WTC11 (cell line): ENCODE results near the gene PPM1D. TPM values are rescaled to one million over a fixed set of nuclear protein-coding genes. Genes with fewer than 3 reads are reported as not detected.

ENCODE experiments used
- ATAC-seq: fragments of 200-7000 bp; cut with Tn5 transposase; 2 replicates; pipeline ENCODE4 v1.10.0; 2021; ENCODE audit warnings: mild to moderate bottlenecking, moderate library complexity
- CTCF ChIA-PET: fragments of 300-600 bp; sonication (Branson Sonifier 250); formaldehyde crosslinking; loops from one replicate; lab custom pipeline; 2021; ENCODE audit warnings: antibody characterized with exemption; lab: Charles Lee
- POLR2A ChIA-PET: fragments of 350-600 bp; sonication (Branson Sonifier 250); formaldehyde crosslinking; loops from one replicate; lab custom pipeline; 2021; ENCODE audit warnings: antibody characterized with exemption; lab: Charles Lee
- DNase-seq: peaks from one replicate; pipeline ENCODE4 v3.0.0; 2021; ENCODE audit warnings: low spot score
- H3K27ac Mint-ChIP-seq: 2 replicates; pipeline ENCODE4 v1.8.0; 2021; ENCODE audit warnings: mixed read lengths
- H3K27me3 Mint-ChIP-seq: 2 replicates; pipeline ENCODE4 v1.8.0; 2021; ENCODE audit warnings: low read depth, mild to moderate bottlenecking, moderate library complexity, mixed read lengths
- H3K36me3 Mint-ChIP-seq: 2 replicates; pipeline ENCODE4 v1.8.0; 2021; ENCODE audit warnings: mixed read lengths
- H3K4me1 Mint-ChIP-seq: 2 replicates; pipeline ENCODE4 v1.8.0; 2022; ENCODE audit warnings: mixed read lengths
- H3K4me3 Mint-ChIP-seq: 2 replicates; pipeline ENCODE4 v1.8.0; 2021; ENCODE audit warnings: mild to moderate bottlenecking, moderate library complexity, mixed read lengths
- H3K9me3 Mint-ChIP-seq: 2 replicates; pipeline ENCODE4 v1.8.0; 2021; ENCODE audit warnings: mixed read lengths
- AR ChIP-seq: fragments of 250-450 bp; sonication (Bioruptor Pico); IDR thresholded peaks from 2 replicates; pipeline ENCODE4 v1.9.0; 2021; ENCODE audit warnings: mild to moderate bottlenecking
- CREB1 ChIP-seq: sonication (generic); formaldehyde crosslinking; IDR thresholded peaks from 2 replicates; pipeline ENCODE4 v1.8.0; 2023; ENCODE audit warnings: mild to moderate bottlenecking, missing genetic modification reagents
- CREM ChIP-seq: sonication (generic); formaldehyde crosslinking; IDR thresholded peaks from 2 replicates; pipeline ENCODE4 v1.8.1; 2022; ENCODE audit warnings: mild to moderate bottlenecking, missing genetic modification reagents, moderate library complexity
- ERG ChIP-seq: fragments of 250-450 bp; sonication (Bioruptor Pico); IDR thresholded peaks from 2 replicates; pipeline ENCODE4 v1.8.0; 2021; ENCODE audit warnings: mild to moderate bottlenecking
- FOXP1 ChIP-seq: sonication (generic); formaldehyde crosslinking; IDR thresholded peaks from 2 replicates; pipeline ENCODE4 v1.8.0; 2022; ENCODE audit warnings: missing genetic modification reagents, mild to moderate bottlenecking, moderate library complexity, borderline replicate concordance
- GABPB1 ChIP-seq: sonication (generic); formaldehyde crosslinking; IDR thresholded peaks from 2 replicates; pipeline ENCODE4 v1.8.1; 2023; ENCODE audit warnings: mild to moderate bottlenecking, missing genetic modification reagents
- HMGA2 ChIP-seq: fragments of 250-450 bp; sonication (Bioruptor Pico); IDR thresholded peaks from 2 replicates; pipeline ENCODE4 v1.4.0; 2021; ENCODE audit warnings: mild to moderate bottlenecking, moderate library complexity
- JAZF1 ChIP-seq: fragments of 250-450 bp; sonication (Bioruptor Pico); IDR thresholded peaks from 2 replicates; pipeline ENCODE4 v1.9.0; 2021; ENCODE audit warnings: moderate library complexity, mild to moderate bottlenecking, inconsistent platforms
- MYBL2 ChIP-seq: sonication (generic); formaldehyde crosslinking; IDR thresholded peaks from 2 replicates; pipeline ENCODE4 v1.8.1; 2023; ENCODE audit warnings: mild to moderate bottlenecking, moderate library complexity, missing genetic modification reagents
- NR1H2 ChIP-seq: sonication (generic); formaldehyde crosslinking; IDR thresholded peaks from 2 replicates; pipeline ENCODE4 v1.9.0; 2021; ENCODE audit warnings: mild to moderate bottlenecking, moderate library complexity, missing genetic modification reagents
- NR2C2 ChIP-seq: sonication (generic); formaldehyde crosslinking; IDR thresholded peaks from 2 replicates; pipeline ENCODE4 v1.8.0; 2022; ENCODE audit warnings: mild to moderate bottlenecking, missing genetic modification reagents
- NR3C1 ChIP-seq: sonication (generic); formaldehyde crosslinking; conservative IDR thresholded peaks from 2 replicates; pipeline ENCODE4 v1.8.1; 2023; ENCODE audit warnings: low read depth, mild to moderate bottlenecking, missing genetic modification reagents
- PREB ChIP-seq: sonication (generic); formaldehyde crosslinking; IDR thresholded peaks from 2 replicates; pipeline ENCODE4 v1.8.1; 2022; ENCODE audit warnings: mild to moderate bottlenecking, missing genetic modification reagents, moderate library complexity, borderline replicate concordance
- PRRX2 ChIP-seq: fragments of 250-450 bp; sonication (Bioruptor Pico); IDR thresholded peaks from 2 replicates; pipeline ENCODE4 v1.8.0; 2021; ENCODE audit warnings: mild to moderate bottlenecking
- SMAD4 ChIP-seq: sonication (generic); formaldehyde crosslinking; IDR thresholded peaks from 2 replicates; pipeline ENCODE4 v1.8.0; 2022; ENCODE audit warnings: mild to moderate bottlenecking, missing genetic modification reagents
- SP1 ChIP-seq: sonication (generic); formaldehyde crosslinking; conservative IDR thresholded peaks from 2 replicates; pipeline ENCODE4 v1.8.1; 2022; ENCODE audit warnings: missing genetic modification reagents
- TCF7 ChIP-seq: sonication (generic); formaldehyde crosslinking; IDR thresholded peaks from 2 replicates; pipeline ENCODE4 v1.8.0; 2022; ENCODE audit warnings: mild to moderate bottlenecking, low read depth, missing genetic modification reagents, moderate library complexity
- TEAD1 ChIP-seq: sonication (generic); formaldehyde crosslinking; IDR thresholded peaks from 2 replicates; pipeline ENCODE4 v1.8.0; 2022; ENCODE audit warnings: mild to moderate bottlenecking, missing genetic modification reagents
- TP53 ChIP-seq: sonication (generic); formaldehyde crosslinking; IDR thresholded peaks from 2 replicates; pipeline ENCODE4 v1.8.1; 2023; ENCODE audit warnings: mild to moderate bottlenecking, missing genetic modification reagents
- ZBTB21 ChIP-seq: sonication (generic); formaldehyde crosslinking; IDR thresholded peaks from 2 replicates; pipeline ENCODE4 v1.8.1; 2023; ENCODE audit warnings: mild to moderate bottlenecking, missing genetic modification reagents, borderline replicate concordance
- ZBTB43 ChIP-seq: sonication (generic); formaldehyde crosslinking; IDR thresholded peaks from 2 replicates; pipeline ENCODE4 v1.8.1; 2023; ENCODE audit warnings: mild to moderate bottlenecking, missing genetic modification reagents
- ZNF138 ChIP-seq: sonication (generic); formaldehyde crosslinking; conservative IDR thresholded peaks from 2 replicates; pipeline ENCODE4 v1.8.1; 2022; ENCODE audit warnings: mild to moderate bottlenecking, moderate library complexity, missing genetic modification reagents
- ZNF416 ChIP-seq: fragments of 250-450 bp; sonication (Bioruptor Pico); IDR thresholded peaks from 2 replicates; pipeline ENCODE4 v1.9.0; 2021; ENCODE audit warnings: mild to moderate bottlenecking, inconsistent platforms
- ZNF423 ChIP-seq: fragments of 250-450 bp; sonication (Bioruptor Pico); IDR thresholded peaks from 2 replicates; pipeline ENCODE4 v2.1.2; 2022; ENCODE audit warnings: mild to moderate bottlenecking, moderate library complexity
- total RNA-seq: library from RNA; stranded (reverse); gene quantifications from 3 replicates; pipeline ENCODE4 v1.2.3, GENCODE V29; 2021
- TF ChIP-seq, protein P1 (sequence below): sonication (generic); formaldehyde crosslinking; IDR thresholded peaks from 2 replicates; pipeline ENCODE4 v1.8.1; 2022; ENCODE audit warnings: mild to moderate bottlenecking, moderate library complexity, missing genetic modification reagents
- TF ChIP-seq, protein P2 (sequence below): sonication (generic); formaldehyde crosslinking; IDR thresholded peaks from 2 replicates; pipeline ENCODE4 v1.8.1; 2022; ENCODE audit warnings: missing genetic modification reagents, borderline replicate concordance
- TF ChIP-seq, protein P3 (sequence below): sonication (generic); formaldehyde crosslinking; IDR thresholded peaks from 2 replicates; pipeline ENCODE4 v1.8.0; 2022; ENCODE audit warnings: mild to moderate bottlenecking, missing genetic modification reagents
- TF ChIP-seq, protein P4 (sequence below): fragments of 250-450 bp; sonication (Bioruptor Pico); IDR thresholded peaks from 2 replicates; pipeline ENCODE4 v1.9.0; 2021; ENCODE audit warnings: moderate library complexity, mild to moderate bottlenecking, inconsistent platforms, borderline replicate concordance

PPM1D gene
- total RNA-seq, 1 experiment from 2014 or later = 20.4 TPM

DNA sequence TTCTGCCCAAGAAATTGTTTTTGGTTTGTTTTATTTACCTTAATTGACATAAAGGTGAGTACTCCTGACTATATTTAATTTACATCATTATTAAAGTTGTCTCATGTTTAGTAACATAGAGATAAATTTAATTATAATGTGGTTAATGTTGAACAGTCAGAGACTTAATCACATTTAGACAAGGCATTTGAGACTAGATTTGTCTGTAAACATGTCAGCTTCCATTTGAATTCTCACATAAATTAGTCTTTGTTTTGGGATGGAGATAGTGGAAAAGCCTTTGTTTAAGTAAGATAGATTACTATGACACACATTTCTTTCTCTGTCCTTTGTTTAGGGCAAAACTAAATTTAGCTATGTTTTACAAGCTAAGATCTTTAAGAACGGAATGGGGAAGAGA lies 59.2 kb downstream of the PPM1D start:
- Mint-ChIP-seq H3K4me3 (no peak overlapping the region), H3K27ac (peak overlapping the region; percentile 28; the same call in 1 of the 2 replicates), H3K9me3 (no peaks in the 10 kb centered on the region), H3K27me3 (no peaks in the 10 kb centered on the region), H3K36me3 (peaks cover 11% of the 10 kb centered on the region), H3K4me1 (no peaks in the 10 kb centered on the region)
- DNase-seq (no peak), ATAC-seq (no peak)
- POLR2A ChIA-PET = no interaction called here
- TF ChIP-seq AR = no peak
- no peak for TF ChIP-seq SMAD4 (CRISPR knock-in tag)
- no peak for TF ChIP-seq HMGA2 (CRISPR knock-in tag)
- TF ChIP-seq, protein P1, sequence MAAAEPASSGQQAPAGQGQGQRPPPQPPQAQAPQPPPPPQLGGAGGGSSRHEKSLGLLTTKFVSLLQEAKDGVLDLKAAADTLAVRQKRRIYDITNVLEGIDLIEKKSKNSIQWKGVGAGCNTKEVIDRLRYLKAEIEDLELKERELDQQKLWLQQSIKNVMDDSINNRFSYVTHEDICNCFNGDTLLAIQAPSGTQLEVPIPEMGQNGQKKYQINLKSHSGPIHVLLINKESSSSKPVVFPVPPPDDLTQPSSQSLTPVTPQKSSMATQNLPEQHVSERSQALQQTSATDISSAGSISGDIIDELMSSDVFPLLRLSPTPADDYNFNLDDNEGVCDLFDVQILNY (CRISPR knock-in tag) = no peak
- TF ChIP-seq, protein P2, sequence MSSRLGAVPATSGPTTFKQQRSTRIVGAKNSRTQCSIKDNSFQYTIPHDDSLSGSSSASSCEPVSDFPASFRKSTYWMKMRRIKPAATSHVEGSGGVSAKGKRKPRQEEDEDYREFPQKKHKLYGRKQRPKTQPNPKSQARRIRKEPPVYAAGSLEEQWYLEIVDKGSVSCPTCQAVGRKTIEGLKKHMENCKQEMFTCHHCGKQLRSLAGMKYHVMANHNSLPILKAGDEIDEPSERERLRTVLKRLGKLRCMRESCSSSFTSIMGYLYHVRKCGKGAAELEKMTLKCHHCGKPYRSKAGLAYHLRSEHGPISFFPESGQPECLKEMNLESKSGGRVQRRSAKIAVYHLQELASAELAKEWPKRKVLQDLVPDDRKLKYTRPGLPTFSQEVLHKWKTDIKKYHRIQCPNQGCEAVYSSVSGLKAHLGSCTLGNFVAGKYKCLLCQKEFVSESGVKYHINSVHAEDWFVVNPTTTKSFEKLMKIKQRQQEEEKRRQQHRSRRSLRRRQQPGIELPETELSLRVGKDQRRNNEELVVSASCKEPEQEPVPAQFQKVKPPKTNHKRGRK = no peak
- TF ChIP-seq ZNF138 (CRISPR knock-in tag) = no peak
- TF ChIP-seq NR1H2 (CRISPR knock-in tag) = no peak
- no peak for TF ChIP-seq NR2C2
- TF ChIP-seq JAZF1 (CRISPR knock-in tag) = no peak
- no peak for TF ChIP-seq CREM (CRISPR knock-in tag)
- TF ChIP-seq NR3C1 (CRISPR knock-in tag) = no peak
- no peak for TF ChIP-seq ERG (CRISPR knock-in tag)
- TF ChIP-seq CREB1 (CRISPR knock-in tag) = no peak
- no peak for TF ChIP-seq PRRX2
- CTCF ChIA-PET = no interaction called here

- peaks cover 18% of the 10 kb centered on the region for H3K36me3 Mint-ChIP-seq
- DNase-seq (no peak), ATAC-seq (no peak)
- TF ChIP-seq MYBL2 (CRISPR knock-in tag) (no peak), TP53 (no peak), GABPB1 (CRISPR knock-in tag) (no peak), TEAD1 (CRISPR knock-in tag) (no peak), SP1 (CRISPR knock-in tag) (no peak), ZNF423 (CRISPR knock-in tag) (no peak), FOXP1 (CRISPR knock-in tag) (no peak), ZNF416 (CRISPR knock-in tag) (no peak), NR3C1 (CRISPR knock-in tag) (no peak), PREB (CRISPR knock-in tag) (no peak), ZBTB43 (CRISPR knock-in tag) (no peak), TCF7 (CRISPR knock-in tag) (no peak), ZBTB21 (CRISPR knock-in tag) (no peak)
- TF ChIP-seq, protein P3, sequence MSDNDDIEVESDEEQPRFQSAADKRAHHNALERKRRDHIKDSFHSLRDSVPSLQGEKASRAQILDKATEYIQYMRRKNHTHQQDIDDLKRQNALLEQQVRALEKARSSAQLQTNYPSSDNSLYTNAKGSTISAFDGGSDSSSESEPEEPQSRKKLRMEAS = no peak
- TF ChIP-seq, protein P4, sequence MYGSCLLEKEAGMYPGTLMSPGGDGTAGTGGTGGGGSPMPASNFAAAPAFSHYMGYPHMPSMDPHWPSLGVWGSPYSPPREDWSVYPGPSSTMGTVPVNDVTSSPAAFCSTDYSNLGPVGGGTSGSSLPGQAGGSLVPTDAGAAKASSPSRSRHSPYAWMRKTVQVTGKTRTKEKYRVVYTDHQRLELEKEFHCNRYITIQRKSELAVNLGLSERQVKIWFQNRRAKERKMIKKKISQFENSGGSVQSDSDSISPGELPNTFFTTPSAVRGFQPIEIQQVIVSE (CRISPR knock-in tag) = no peak
- H3K9me3 Mint-ChIP-seq = no peaks in the 10 kb centered on the region
- H3K27ac Mint-ChIP-seq = no peak overlapping the region
- CTCF ChIA-PET = no interaction called here
- H3K4me3 Mint-ChIP-seq = no peak overlapping the region
- no peaks in the 10 kb centered on the region for H3K4me1 Mint-ChIP-seq
- no peaks in the 10 kb centered on the region for H3K27me3 Mint-ChIP-seq
- POLR2A ChIA-PET = no interaction called here
Measured at GRCh38 chr17:60661489-60661888, 61.5 kb downstream of the PPM1D start.
